Kidney capillary endothelial cell (primary cell): Measurements from ENCODE around the gene FHL3.

Source experiments
- DNase-seq: peaks from one replicate; pipeline ENCODE4 v3.0.0-alpha.2; 2018; ENCODE audit warnings: low spot score

Gene FHL3

DNA sequence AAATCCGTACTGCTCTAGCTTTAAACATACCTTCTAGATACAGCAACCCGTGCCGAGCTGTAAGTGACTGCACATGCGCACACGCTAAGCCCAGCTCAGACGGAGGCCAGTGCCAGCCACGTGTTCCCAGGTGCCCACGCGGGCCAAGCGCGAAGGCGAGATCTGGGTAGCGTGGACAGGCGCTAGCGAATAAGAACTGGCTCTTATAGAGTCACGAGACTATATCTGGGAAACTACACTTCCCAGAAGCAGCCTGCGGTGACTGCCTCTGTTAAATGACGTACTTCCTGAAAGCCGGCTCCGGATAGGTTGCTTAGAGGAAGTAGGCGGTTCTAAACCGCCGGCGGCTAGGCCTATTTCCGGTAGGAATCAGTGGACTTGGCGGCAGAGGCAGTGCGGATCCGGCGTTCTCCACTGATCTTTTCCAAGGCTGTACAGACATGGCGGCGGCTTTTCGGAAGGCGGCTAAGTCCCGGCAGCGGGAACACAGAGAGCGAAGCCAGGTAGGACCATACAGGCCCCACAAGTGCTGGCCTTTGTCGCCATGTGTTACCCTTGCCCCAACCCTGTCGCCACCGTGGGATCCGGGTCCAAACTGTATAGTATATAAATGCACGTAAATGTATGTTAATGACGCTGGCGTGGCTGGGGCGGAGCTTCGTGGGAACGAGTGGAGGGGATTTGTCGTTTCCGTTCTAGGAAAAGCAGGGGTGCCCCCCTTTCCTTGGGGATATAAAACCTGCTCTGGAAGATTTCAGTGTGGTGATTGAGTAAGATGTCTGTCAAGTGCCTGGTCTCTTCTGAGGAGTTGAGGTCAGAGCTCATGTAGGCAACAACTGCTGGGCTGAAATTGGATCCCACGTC is 7.3 kb upstream of the FHL3 start, which contains the start of gene UTP11:
UTP11 (plus strand) TSS at position 372 of the 864 bp plus-strand sequence; CDS start at position 441, 69 bp downstream.
- peak; percentile 98 for DNase-seq

- no peak for DNase-seq
Measured at GRCh38 chr1:38009841-38010180, 4.5 kb upstream of the FHL3 start.

- DNase-seq: peak; percentile 78
Measured at GRCh38 chr1:38009088-38009840, 4.0 kb upstream of the FHL3 start.

- no peak for DNase-seq
Measured at GRCh38 chr1:38006008-38006828, 904 bp upstream of the FHL3 start.

DNA sequence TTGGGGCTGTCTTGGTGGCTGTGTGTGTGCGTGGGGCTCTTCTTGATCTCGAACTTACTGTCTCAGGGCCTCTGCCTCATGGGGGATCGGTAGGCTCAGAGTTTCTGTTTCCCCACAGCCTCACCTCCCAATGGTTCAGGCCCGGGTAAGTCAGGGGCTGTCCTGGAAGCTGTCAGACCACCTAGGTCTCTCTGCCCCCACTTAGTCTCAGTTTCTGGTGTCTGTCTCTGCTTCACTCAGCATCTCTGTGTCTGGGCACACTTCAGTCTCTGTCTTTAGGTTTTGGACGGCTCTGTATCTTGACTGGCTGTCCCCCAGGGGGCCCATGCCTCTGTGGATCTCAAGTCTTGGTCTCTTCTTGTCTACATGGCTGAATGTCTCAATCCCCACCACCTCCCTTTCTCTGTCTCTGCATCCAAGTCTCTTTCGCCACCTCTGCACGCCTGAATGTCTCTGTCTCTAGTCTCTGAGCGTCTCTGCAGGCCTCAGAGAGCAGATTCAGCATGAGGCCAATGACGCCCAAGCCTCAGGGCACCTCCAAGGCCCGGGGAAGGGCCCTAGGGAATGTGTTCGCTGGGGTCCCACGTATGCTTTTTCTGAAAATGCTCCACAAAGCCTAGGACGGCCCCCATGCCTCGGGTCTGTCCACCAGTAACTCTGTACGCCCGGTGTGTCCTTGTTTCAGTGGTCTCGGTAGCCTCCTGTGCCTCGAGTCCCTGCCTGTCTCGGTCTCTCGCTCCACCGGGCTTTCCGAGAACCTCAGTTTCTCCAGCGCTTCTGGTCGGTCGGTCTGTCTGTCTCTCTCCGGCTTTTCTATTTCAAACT is 818 bp downstream of the FHL3 start:
- DNase-seq: no peak

- DNase-seq: no peak
Measured at GRCh38 chr1:38003261-38004250, 1.8 kb downstream of the FHL3 start.

- peak; percentile 81 for DNase-seq
Measured at GRCh38 chr1:38000529-38001455, 4.5 kb downstream of the FHL3 start.

DNA sequence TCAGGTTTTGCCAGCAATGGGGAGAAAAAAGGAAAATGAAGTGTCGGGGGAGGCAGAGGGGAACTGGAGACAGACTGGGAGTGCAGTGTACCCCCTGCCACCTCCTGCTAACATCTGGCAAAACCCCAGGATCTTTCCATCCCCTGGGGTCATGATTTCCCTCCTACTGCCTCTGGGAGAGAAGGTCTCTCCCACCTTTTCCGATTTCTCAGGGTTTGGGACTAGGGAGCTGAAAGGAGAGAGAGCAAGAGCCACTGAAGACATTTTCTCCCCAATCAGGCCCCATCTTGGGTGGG is 5.1 kb downstream of the FHL3 start:
- no peak for DNase-seq

DNA sequence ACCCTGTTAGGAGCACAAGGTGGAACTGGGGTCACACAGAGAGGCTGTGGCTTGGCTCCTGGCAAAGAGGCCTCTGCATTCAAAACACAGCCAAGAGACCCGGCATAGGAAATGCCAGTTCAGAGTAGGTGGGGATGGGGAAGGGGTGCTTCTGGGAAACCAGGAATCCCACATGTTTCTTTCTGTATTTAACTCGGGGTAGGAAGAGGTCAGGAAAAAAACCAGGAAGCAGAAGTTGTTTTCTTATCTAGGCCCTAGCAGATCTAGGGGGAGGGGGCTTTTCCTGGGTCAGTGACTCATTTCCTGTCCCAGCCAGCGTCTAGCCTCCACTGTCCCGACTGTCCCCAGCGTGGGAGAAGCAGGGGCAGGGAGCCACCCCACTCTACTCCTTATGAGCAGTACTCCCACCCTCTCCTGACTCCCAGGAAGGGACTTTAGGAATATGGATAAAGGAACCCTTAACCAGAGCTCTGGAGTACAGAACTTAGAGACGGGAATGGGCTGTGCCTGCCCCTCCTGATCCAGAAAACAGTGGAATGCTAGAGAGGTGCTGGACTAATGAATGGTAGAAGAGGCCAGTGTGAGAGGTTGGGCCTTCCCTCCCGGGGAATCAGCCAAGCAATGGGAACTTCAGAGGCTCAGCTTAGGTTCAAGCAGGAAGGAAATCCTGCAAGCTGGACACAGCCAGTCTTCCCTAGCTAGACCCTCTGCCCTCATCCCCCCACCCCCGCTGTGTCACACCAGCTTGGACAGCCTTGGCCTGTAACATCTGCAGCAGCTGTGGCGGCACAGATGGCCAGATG is 5.7 kb downstream of the FHL3 start:
- DNase-seq: peak; percentile 95

- no peak for DNase-seq
Measured at GRCh38 chr1:37998913-37999429, 6.3 kb downstream of the FHL3 start.

DNA sequence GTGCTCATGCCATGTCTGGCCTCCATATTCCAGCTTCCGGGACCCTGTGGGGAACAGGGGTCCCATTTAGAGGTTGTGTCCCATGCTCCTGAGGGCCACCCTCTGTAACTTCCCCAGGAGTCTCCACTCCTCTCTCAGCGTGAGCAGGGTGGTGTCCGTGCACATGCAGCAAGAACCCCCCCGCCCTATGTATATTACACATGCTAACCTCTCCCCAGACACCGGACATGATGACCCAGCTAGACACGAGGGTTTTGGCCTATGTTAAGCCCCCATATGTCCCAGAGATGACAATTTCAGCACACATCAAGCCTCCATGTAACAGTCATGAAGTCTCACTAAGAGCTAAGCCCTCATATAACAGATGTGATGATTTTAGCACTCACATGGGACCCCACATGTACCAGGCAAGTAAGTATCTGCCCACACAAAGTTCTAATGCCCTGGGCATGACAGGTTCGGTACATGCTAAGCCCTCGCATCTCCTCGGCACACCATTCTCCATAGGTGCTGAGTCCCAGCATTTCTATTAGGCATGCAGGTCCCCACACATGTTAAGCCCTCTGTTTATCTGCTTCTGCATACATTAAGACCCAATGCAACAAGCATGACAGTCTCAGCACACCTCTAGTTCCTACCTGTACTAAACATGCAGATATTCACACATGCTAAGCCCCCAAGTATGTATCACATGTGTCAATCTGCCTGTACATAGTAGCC is 7.1 kb downstream of the FHL3 start:
- no peak for DNase-seq

GRCh38 chr1:37997256-37998088 is 7.8 kb downstream of the FHL3 start:
- DNase-seq: no peak

GRCh38 chr1:37995751-37996345 is 9.5 kb downstream of the FHL3 start:
- no peak for DNase-seq

DNA sequence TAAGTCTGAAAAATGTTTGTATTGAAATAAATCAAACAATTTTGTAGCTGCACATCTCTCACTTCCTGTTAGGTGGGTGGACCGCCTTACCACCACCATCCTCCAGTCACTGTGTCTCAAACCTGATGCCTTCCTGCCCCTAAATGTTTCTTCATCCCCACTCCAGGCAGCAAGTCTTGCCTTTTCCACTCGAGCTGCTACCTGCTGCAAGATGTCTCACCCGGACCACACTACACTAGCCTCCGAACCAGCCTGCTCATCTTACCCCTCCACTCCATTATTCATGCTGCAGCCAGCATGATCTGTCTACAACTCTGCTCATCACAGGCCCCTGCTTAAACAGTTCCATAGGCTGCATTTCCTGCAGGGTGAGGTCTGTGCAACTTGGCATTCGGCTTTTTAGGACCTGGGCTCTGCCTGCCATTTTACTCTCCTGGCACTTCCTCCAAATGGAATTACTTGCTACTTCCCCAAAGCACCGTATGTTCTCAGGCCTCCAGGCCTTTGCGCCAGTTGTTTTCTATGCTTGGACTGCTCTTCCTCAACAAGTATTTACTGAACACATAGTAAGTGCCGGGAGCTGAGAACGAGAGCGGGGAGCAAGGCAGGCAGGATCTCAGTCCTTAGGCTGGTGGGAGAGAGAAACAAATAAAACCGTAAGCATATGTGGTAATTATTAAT is 10.3 kb downstream of the FHL3 start:
- DNase-seq: no peak

- peak; percentile 39 for DNase-seq
Measured at GRCh38 chr1:37989361-37989930, 15.9 kb downstream of the FHL3 start.
